GM12891 (cell line): Measurements from ENCODE around the gene FOXO3.

ENCODE experiments used
- DNase-seq: peaks from one replicate; pipeline ENCODE4 v3.0.0; 2011; ENCODE audit warnings: low spot score; ENCODE audit not compliant: insufficient read length
- FAIRE-seq: peaks from 2 replicates; lab custom pipeline; 2011; peaks lifted over from hg19 to GRCh38; lab: Jason Lieb, UNC
- PAX5 ChIP-seq: IDR thresholded peaks from 2 replicates; pipeline ENCODE4 v1.6.1; 2011; ENCODE audit warnings: low read length, moderate library complexity, mild to moderate bottlenecking; ENCODE audit not compliant: insufficient read depth, severe bottlenecking
- POLR2A ChIP-seq: IDR thresholded peaks from 2 replicates; pipeline ENCODE4 v1.6.1; 2011; ENCODE audit warnings: low read depth, low read length, control low read depth
- POLR2AphosphoS5 ChIP-seq: IDR thresholded peaks from 2 replicates; pipeline ENCODE4 v1.6.1; 2011; ENCODE audit warnings: low read depth, low read length, control low read depth
- POU2F2 ChIP-seq: IDR thresholded peaks from 2 replicates; pipeline ENCODE4 v1.6.1; 2011; ENCODE audit warnings: low read depth, mild to moderate bottlenecking, control low read depth, low read length, moderate library complexity
- SPI1 ChIP-seq: IDR thresholded peaks from 2 replicates; pipeline ENCODE4 v1.6.1; 2011; ENCODE audit warnings: low read depth, low read length, control low read depth
- TAF1 ChIP-seq: IDR thresholded peaks from 2 replicates; pipeline ENCODE4 v1.6.1; 2011; ENCODE audit warnings: low read depth, low read length, control low read depth

The FOXO3 gene

GRCh38 chr6:108564178-108564577, 3.5 kb downstream of the FOXO3 start:
- no peak for DNase-seq
- TF ChIP-seq TAF1 (no peak), POU2F2 (peak; percentile 70), PAX5 (no peak)
- peak; percentile 54 for FAIRE-seq

DNA sequence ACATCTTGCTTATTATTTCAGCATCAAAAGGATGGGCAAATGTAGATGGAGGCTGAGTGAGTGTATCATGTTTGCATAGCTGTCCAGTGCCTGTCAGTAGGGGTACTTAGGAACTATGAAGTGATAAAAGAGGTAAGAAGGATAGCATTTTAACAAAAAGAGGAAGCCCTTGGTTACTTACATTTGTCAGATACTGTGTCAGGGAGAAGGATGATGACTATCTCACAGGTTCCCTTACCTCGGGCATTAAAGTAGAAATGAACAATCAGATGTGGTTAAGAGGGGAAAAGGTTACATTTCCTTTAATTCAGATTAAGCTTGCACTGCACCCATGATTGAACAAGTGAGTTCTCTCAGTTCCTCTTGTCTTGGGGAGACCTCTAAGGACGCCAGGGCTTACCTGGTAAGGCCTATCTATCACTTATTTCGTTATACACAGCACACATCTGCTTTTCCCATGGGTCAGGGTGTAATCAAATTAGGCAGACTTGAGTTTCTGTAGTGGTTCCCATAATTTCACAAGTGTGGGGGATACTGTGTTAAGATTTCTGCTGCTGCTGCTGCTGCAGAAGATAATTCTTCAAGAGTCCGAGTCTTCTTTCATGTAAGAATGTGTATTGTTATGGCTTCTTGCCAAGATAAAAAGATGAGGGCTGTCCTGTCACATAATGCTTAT, 4.5 kb downstream of the FOXO3 start:
- FAIRE-seq, result peak; percentile 76

GRCh38 chr6:108565893-108566292, 5.2 kb downstream of the FOXO3 start:
- FAIRE-seq (no peak), DNase-seq (no peak)
- no peak for TF ChIP-seq POU2F2
- no peak for TF ChIP-seq POLR2A
- no peak for TF ChIP-seq POLR2AphosphoS5
- TF ChIP-seq TAF1, result no peak
- TF ChIP-seq PAX5, result no peak
- no peak for TF ChIP-seq SPI1

More for the DNA sequence above, 4.5 kb downstream of the FOXO3 start:
- DNase-seq, result peak; percentile 24
- TF ChIP-seq SPI1, result peak; percentile 95
- TF ChIP-seq POLR2A, result no peak
- TF ChIP-seq POU2F2, result 0 out of 2 replicates have a peak, but pooled peaks have one; percentile 28

DNA sequence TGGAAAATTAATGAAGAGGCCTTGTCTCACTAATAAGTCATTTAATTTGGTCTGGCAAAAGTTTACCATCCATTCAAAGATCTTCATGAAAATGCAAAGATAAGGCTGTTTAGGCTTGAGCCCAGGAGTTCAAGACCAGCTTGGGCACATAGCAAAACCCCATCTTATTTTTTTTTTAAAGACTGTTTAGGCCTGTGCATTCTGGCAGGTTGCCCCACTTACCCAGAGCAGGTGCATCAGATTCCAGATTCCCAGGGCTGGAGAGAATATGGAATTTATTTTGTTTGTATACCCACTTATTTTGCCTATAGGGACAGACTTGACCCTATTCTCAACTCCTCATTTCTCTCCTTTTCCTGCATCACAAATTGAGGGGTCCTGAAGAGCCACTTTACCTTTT, 5.7 kb downstream of the FOXO3 start:
- FAIRE-seq (no peak), DNase-seq (no peak)
- TF ChIP-seq PAX5 (no peak), TAF1 (no peak), POLR2A (no peak), POU2F2 (no peak), POLR2AphosphoS5 (no peak), SPI1 (no peak)

GRCh38 chr6:108568101-108568500, 7.4 kb downstream of the FOXO3 start:
- no peak for FAIRE-seq
- no peak for DNase-seq
- TF ChIP-seq PAX5, result no peak
- no peak for TF ChIP-seq POLR2AphosphoS5
- no peak for TF ChIP-seq SPI1
- TF ChIP-seq POU2F2, result no peak
- TF ChIP-seq POLR2A, result no peak
- no peak for TF ChIP-seq TAF1

GRCh38 chr6:108568551-108569305, 8.0 kb downstream of the FOXO3 start:
- FAIRE-seq (no peak), DNase-seq (no peak)
- no peak for TF ChIP-seq TAF1
- TF ChIP-seq PAX5, result no peak
- no peak for TF ChIP-seq SPI1
- TF ChIP-seq POLR2AphosphoS5, result no peak
- no peak for TF ChIP-seq POLR2A
- TF ChIP-seq POU2F2, result no peak

DNA sequence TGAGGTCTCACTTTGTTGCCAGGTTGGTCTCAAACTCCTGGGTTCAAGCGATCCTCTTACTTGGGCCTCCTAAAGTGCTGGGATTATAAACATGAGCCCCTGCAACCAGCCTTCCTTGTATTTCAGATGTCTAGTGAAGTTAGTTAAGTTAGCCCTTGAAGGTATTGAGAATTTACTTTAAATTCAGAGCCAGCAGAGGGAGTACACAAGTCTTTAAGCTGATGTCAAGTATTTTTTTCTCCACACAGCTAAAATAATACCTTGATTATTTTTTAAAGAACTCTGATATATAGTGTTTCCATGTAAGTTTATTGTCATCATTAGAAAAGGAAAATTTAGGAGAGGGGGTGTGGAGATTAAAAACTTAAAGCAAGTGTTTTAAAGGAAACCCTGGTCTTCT, 9.8 kb downstream of the FOXO3 start:
- FAIRE-seq (no peak), DNase-seq (no peak)
- TF ChIP-seq POLR2A (no peak), SPI1 (no peak), PAX5 (no peak), TAF1 (no peak), POLR2AphosphoS5 (no peak), POU2F2 (no peak)

DNA sequence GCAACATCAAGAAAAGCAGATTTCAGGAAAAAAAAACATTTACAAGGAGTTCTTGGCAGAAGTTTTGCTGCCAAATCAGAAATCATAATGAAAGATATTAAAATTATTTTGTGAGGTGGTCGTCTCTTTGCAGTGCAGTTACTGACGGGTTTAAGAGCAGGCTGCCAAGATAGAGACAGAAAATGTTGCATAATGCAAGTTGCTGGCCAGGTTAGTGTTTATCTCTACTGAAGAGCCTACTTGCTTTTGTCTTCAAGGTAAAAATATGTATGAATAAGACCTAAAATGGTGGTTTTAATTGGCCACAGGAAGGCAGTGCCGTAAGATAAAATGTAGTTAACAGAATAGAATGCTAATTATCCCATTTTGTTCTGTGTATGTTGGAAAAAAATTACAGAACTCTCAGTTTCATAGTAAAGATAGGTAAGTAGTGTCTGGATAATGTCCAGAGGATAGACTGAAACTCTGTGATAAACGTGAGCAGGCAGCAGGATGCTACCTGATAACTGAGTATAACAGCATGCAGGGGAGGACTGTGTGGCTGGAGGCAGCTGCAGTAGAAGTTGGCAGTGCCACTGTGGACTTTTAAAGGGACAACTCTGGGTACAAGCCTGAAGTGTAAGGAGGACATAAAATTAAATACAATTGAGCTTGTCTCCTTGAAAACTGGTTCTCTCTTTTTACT, 13.9 kb downstream of the FOXO3 start:
- no peak for TF ChIP-seq TAF1
- no peak for TF ChIP-seq PAX5
- TF ChIP-seq POU2F2, result no peak
- TF ChIP-seq POLR2AphosphoS5, result no peak
- no peak for TF ChIP-seq SPI1
- no peak for TF ChIP-seq POLR2A
- no peak for FAIRE-seq

GRCh38 chr6:108575905-108576494, 15.3 kb downstream of the FOXO3 start:
- FAIRE-seq (no peak), DNase-seq (no peak)
- no peak for TF ChIP-seq SPI1
- TF ChIP-seq PAX5, result no peak
- no peak for TF ChIP-seq TAF1

More for the DNA sequence above, 13.9 kb downstream of the FOXO3 start:
- no peak for DNase-seq
